H9 (cell line): ENCODE data around the gene AKR1C2. TPM values are rescaled to one million over a fixed set of nuclear protein-coding genes. Genes with fewer than 3 reads are reported as not detected.
"Not testable (repeated sequence)": the region's sequence is repeated elsewhere in the genome, so short reads cannot be mapped to it uniquely, and the experiment has no call there.

Experiments
- DNase-seq: peaks from one replicate; pipeline ENCODE4 v3.0.0-alpha.2; 2017
- H2AFZ ChIP-seq: one replicate; pipeline ENCODE4 v1.6.1; 2013; ENCODE audit warnings: mild to moderate bottlenecking, low read length, control low read depth, moderate library complexity
- H2AK5ac ChIP-seq: 2 replicates; pipeline ENCODE4 v1.6.1; 2013; ENCODE audit warnings: low read length, control low read depth, mixed read lengths; ENCODE audit not compliant: insufficient read length
- H2BK120ac ChIP-seq: one replicate; pipeline ENCODE4 v1.6.1; 2013; ENCODE audit warnings: low read depth, mild to moderate bottlenecking, low read length, control low read depth, inconsistent platforms; ENCODE audit not compliant: poor library complexity, severe bottlenecking
- H2BK12ac ChIP-seq: 2 replicates; pipeline ENCODE4 v1.6.1; 2013; ENCODE audit warnings: low read length, control low read depth, mixed read lengths, low read depth; ENCODE audit not compliant: insufficient read length
- H2BK15ac ChIP-seq: 2 replicates; pipeline ENCODE4 v1.6.1; 2013; ENCODE audit warnings: low read depth, low read length, control low read depth
- H2BK20ac ChIP-seq: one replicate; pipeline ENCODE4 v1.6.1; 2013; ENCODE audit warnings: low read depth, mild to moderate bottlenecking, low read length, control low read depth, inconsistent platforms; ENCODE audit not compliant: poor library complexity, severe bottlenecking
- H2BK5ac ChIP-seq: 2 replicates; pipeline ENCODE4 v1.6.1; 2013; ENCODE audit warnings: low read length, control low read depth, mixed read lengths; ENCODE audit not compliant: insufficient read length
- H3K14ac ChIP-seq: 2 replicates; pipeline ENCODE4 v1.6.1; 2013; ENCODE audit warnings: low read length, control low read depth; ENCODE audit not compliant: insufficient read depth
- H3K18ac ChIP-seq: 2 replicates; pipeline ENCODE4 v1.6.1; 2013; ENCODE audit warnings: low read depth, mild to moderate bottlenecking, mixed read lengths, low read length, control low read depth; ENCODE audit not compliant: insufficient read length
- H3K23ac ChIP-seq: 2 replicates; pipeline ENCODE4 v1.6.1; 2013; ENCODE audit warnings: low read length, control low read depth, mixed read lengths, low read depth; ENCODE audit not compliant: insufficient read length
- H3K23me2 ChIP-seq: 2 replicates; pipeline ENCODE4 v1.6.1; 2013; ENCODE audit warnings: low read depth, mild to moderate bottlenecking, mixed read lengths, low read length, control low read depth; ENCODE audit not compliant: insufficient read length, poor library complexity, severe bottlenecking
- H3K27ac ChIP-seq: 2 replicates; pipeline ENCODE4 v1.5.1; 2013; ENCODE audit warnings: low read length, control low read depth, mixed read lengths, low read depth; ENCODE audit not compliant: insufficient read length
- H3K27me3 ChIP-seq: 2 replicates; pipeline ENCODE4 v1.6.1; 2013; ENCODE audit warnings: low read length, control low read depth, inconsistent platforms; ENCODE audit not compliant: insufficient read depth
- H3K4ac ChIP-seq: 2 replicates; pipeline ENCODE4 v1.6.1; 2013; ENCODE audit warnings: low read depth, mild to moderate bottlenecking, control low read depth, inconsistent platforms, low read length, moderate library complexity
- H3K4me1 ChIP-seq: 2 replicates; pipeline ENCODE4 v1.6.1; 2013; ENCODE audit warnings: low read length, control low read depth, inconsistent platforms; ENCODE audit not compliant: insufficient read depth
- H3K4me2 ChIP-seq: 2 replicates; pipeline ENCODE4 v1.6.1; 2013; ENCODE audit warnings: low read length, control low read depth, mixed read lengths; ENCODE audit not compliant: insufficient read length, insufficient read depth
- H3K56ac ChIP-seq: 2 replicates; pipeline ENCODE4 v1.6.1; 2013; ENCODE audit warnings: low read depth, mild to moderate bottlenecking, mixed read lengths, low read length, control low read depth; ENCODE audit not compliant: insufficient read length
- H3K79me1 ChIP-seq: 2 replicates; pipeline ENCODE4 v1.6.1; 2013; ENCODE audit warnings: low read depth, mild to moderate bottlenecking, moderate library complexity, low read length, control low read depth, inconsistent platforms; ENCODE audit not compliant: insufficient read depth, poor library complexity, severe bottlenecking
- H3K79me2 ChIP-seq: 2 replicates; pipeline ENCODE4 v1.6.1; 2013; ENCODE audit warnings: low read length, control low read depth, inconsistent platforms; ENCODE audit not compliant: insufficient read depth
- H3K9ac ChIP-seq: 2 replicates; pipeline ENCODE4 v1.6.1; 2013; ENCODE audit warnings: low read length, control low read depth, mixed read lengths; ENCODE audit not compliant: insufficient read length; ENCODE audit errors: extremely low read depth
- H3K9me3 ChIP-seq: one replicate; pipeline ENCODE4 v1.6.1; 2013; ENCODE audit warnings: low read depth, low read length, inconsistent platforms; ENCODE audit not compliant: control insufficient read depth
- H3T11ph ChIP-seq: one replicate; pipeline ENCODE4 v1.6.1; 2013; ENCODE audit warnings: mild to moderate bottlenecking, low read length, control low read depth, inconsistent platforms
- H4K20me1 ChIP-seq: one replicate; pipeline ENCODE4 v1.6.1; 2013; ENCODE audit not compliant: control insufficient read depth, insufficient read length, insufficient read depth
- H4K5ac ChIP-seq: 2 replicates; pipeline ENCODE4 v1.6.1; 2013; ENCODE audit warnings: low read depth, mild to moderate bottlenecking, mixed read lengths, low read length, control low read depth; ENCODE audit not compliant: insufficient read length
- H4K8ac ChIP-seq: replicated peaks from 2 replicates; pipeline ENCODE4 v1.6.1; 2013; ENCODE audit warnings: low read length, control low read depth, mixed read lengths, low read depth; ENCODE audit not compliant: insufficient read length
- H4K91ac ChIP-seq: 2 replicates; pipeline ENCODE4 v1.6.1; 2013; ENCODE audit warnings: low read depth, mild to moderate bottlenecking, moderate library complexity, mixed read lengths, low read length, control low read depth; ENCODE audit not compliant: insufficient read length
- H3K27ac Mint-ChIP-seq, 3 experiments: 2 replicates in 2 of 3; 3 replicates in 1 of 3; pipeline ENCODE4 v1.8.0; 2020 to 2021; ENCODE audit warnings: mixed read lengths in 3 of 3, mild to moderate bottlenecking in 1 of 3, moderate library complexity in 1 of 3
- H3K27me3 Mint-ChIP-seq: 2 replicates; pipeline ENCODE4 v1.8.0; 2021; ENCODE audit warnings: low read depth, mild to moderate bottlenecking, moderate library complexity, mixed read lengths
- H3K36me3 Mint-ChIP-seq, 3 experiments: 2 replicates in 2 of 3; 3 replicates in 1 of 3; pipeline ENCODE4 v1.8.0; 2020 to 2021; ENCODE audit warnings: low read depth in 3 of 3, mixed read lengths in 3 of 3; ENCODE audit not compliant: insufficient read depth in 1 of 3
- H3K4me1 Mint-ChIP-seq, 2 experiments: 2 replicates each; pipeline ENCODE4 v1.8.0; 2020; ENCODE audit warnings: mixed read lengths in 2 of 2
- H3K4me3 Mint-ChIP-seq, 2 experiments: 2 replicates in 1 of 2; 3 replicates in 1 of 2; pipeline ENCODE4 v1.8.0; 2020 to 2021; ENCODE audit warnings: mild to moderate bottlenecking in 2 of 2, mixed read lengths in 2 of 2, moderate library complexity in 1 of 2
- H3K9me3 Mint-ChIP-seq, 2 experiments: 2 replicates in 1 of 2; 3 replicates in 1 of 2; pipeline ENCODE4 v1.8.0; 2020; ENCODE audit warnings: mild to moderate bottlenecking in 2 of 2, mixed read lengths in 2 of 2, moderate library complexity in 1 of 2
- WGBS: extraction: QIAGEN DNeasy Blood & Tissue Kit; methylation state at CpG from one replicate; pipeline ENCODE4 v1.1.7; 2013; ENCODE audit warnings: missing lambda C conversion rate, low lambda C conversion rate, mixed read lengths; ENCODE audit not compliant: insufficient read length; ENCODE audit errors: extremely low coverage; 5-methylcytosine and 5-hydroxymethylcytosine counted together
- total RNA-seq: library from RNA; stranded (reverse); gene quantifications from 2 replicates; pipeline ENCODE4 v1.2.1, GENCODE V29; 2021
- TF ChIP-seq, protein P1 (sequence below): fragments of 200-600 bp; sonication (generic); conservative IDR thresholded peaks from 3 replicates; pipeline ENCODE4 v1.8.0; 2021; ENCODE audit warnings: antibody characterized with exemption, mild to moderate bottlenecking

Gene AKR1C2
- total RNA-seq, 1 experiment from 2014 or later: 0.74 TPM

DNA sequence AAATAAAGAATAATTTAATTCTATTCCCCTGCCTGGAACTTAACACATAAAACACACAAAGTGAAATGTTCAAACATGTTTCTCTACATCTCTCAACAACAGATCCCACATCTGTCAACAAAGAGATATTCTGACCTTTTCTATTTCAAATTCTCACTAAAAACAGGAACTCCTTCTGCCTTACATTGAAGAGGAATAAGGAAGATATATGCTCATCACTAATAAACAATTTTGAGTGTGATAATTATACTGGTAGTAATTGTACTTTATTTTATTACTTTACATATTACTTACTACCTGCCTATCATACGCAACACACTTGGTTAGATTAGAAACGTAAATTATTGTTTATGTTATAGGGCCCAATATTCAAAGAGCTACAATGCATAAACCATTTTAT lies 13.4 kb downstream of the AKR1C2 start:
- Histone ChIP-seq H4K20me1 (no peaks in the 10 kb centered on the region), H3K23ac (no peak overlapping the region), H3K4ac (no peak overlapping the region), H3K79me2 (no peaks in the 10 kb centered on the region), H3K18ac (no peak overlapping the region), H2BK120ac (no peak overlapping the region), H2BK15ac (no peak overlapping the region), H3K79me1 (no peaks in the 10 kb centered on the region), H3K27me3 (no peaks in the 10 kb centered on the region), H2BK20ac (no peak overlapping the region), H4K91ac (no peak overlapping the region), H3K23me2 (no peaks in the 10 kb centered on the region), H3K9ac (no peak overlapping the region), H4K8ac (no peak overlapping the region), H3K4me1 (no peaks in the 10 kb centered on the region), H2AFZ (no peak overlapping the region), H2BK5ac (no peak overlapping the region), H3K14ac (no peak overlapping the region), H3K56ac (no peak overlapping the region), H3K27ac (no peak overlapping the region), H2AK5ac (no peak overlapping the region), H3T11ph (no peak overlapping the region), H3K4me2 (no peak overlapping the region), H3K9me3 (no peaks in the 10 kb centered on the region), H4K5ac (no peak overlapping the region), H2BK12ac (no peak overlapping the region)
- TF ChIP-seq, protein P1, sequence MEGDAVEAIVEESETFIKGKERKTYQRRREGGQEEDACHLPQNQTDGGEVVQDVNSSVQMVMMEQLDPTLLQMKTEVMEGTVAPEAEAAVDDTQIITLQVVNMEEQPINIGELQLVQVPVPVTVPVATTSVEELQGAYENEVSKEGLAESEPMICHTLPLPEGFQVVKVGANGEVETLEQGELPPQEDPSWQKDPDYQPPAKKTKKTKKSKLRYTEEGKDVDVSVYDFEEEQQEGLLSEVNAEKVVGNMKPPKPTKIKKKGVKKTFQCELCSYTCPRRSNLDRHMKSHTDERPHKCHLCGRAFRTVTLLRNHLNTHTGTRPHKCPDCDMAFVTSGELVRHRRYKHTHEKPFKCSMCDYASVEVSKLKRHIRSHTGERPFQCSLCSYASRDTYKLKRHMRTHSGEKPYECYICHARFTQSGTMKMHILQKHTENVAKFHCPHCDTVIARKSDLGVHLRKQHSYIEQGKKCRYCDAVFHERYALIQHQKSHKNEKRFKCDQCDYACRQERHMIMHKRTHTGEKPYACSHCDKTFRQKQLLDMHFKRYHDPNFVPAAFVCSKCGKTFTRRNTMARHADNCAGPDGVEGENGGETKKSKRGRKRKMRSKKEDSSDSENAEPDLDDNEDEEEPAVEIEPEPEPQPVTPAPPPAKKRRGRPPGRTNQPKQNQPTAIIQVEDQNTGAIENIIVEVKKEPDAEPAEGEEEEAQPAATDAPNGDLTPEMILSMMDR: no peak
- H3K4me1 Mint-ChIP-seq: no peaks in the 10 kb centered on the region
- no peaks in the 10 kb centered on the region; the same call in 1 of the 2 replicates for H3K27me3 Mint-ChIP-seq
- H3K9me3 Mint-ChIP-seq: peaks cover 10 to 27% of the 10 kb centered on the region in 2 experiments; a peak in 4 of 5 replicates
- no peak overlapping the region for H3K4me3 Mint-ChIP-seq
- WGBS: no CpG with 5 or more reads among the region's 2 CpGs
- H3K36me3 Mint-ChIP-seq: no peaks in the 10 kb centered on the region
- no peak overlapping the region for H3K27ac Mint-ChIP-seq
- DNase-seq: no peak

DNA sequence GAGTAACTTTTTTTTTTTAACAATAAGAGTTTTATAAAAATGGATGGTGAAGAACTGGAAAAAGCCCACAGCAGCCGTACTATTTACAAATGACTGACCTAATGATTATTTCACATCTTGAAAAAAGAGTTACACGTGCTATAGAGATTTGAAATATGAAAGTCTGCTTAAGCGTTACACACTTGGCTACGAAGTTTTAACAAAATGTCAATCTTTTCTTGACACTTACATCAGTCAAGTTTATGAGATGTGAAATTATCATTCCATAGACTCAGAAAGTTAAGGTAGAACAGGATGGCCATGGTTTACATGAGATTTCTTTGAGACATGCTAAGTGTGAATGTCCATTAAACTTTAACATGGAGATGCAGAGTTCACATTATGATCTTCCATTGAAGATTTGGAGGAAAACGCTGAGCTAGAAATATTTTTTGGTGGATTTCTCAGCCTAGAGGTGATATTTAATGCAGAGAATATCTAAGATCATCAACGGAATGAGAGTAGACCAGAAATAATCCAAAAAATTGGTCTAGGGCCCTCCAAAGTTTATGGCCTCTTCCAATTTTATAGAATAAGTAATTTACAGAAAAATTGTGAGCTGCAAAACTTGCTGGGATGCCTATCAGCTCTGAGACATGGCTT lies 15.5 kb downstream of the AKR1C2 start:
- not testable (repeated sequence) for H4K8ac ChIP-seq, H3K79me1 ChIP-seq

More for the DNA sequence above, 15.5 kb downstream of the AKR1C2 start:
- not testable (repeated sequence) for H4K5ac ChIP-seq, H4K20me1 ChIP-seq, H3K79me2 ChIP-seq, H3K4me1 ChIP-seq, H2BK15ac ChIP-seq, H3K4ac ChIP-seq, H3K4me1 Mint-ChIP-seq, H3K4me3 Mint-ChIP-seq, H2AK5ac ChIP-seq, H3K4me2 ChIP-seq, H3K9ac ChIP-seq, H2BK20ac ChIP-seq, H3T11ph ChIP-seq, DNase-seq, H3K56ac ChIP-seq, H3K27me3 Mint-ChIP-seq, H3K23me2 ChIP-seq, H2BK120ac ChIP-seq, H2BK12ac ChIP-seq, H3K18ac ChIP-seq, H3K27ac Mint-ChIP-seq, H3K14ac ChIP-seq, H4K91ac ChIP-seq, H2BK5ac ChIP-seq, H2AFZ ChIP-seq, H3K27me3 ChIP-seq, H3K27ac ChIP-seq, H3K23ac ChIP-seq, H3K9me3 ChIP-seq, H3K36me3 Mint-ChIP-seq
- H3K9me3 Mint-ChIP-seq: peaks cover 10 to 36% of the 10 kb centered on the region in 2 experiments
- WGBS: no CpG with 5 or more reads among the region's 6 CpGs
